Osteocyte (in vitro differentiated cells): ENCODE data around the gene ZFPL1. TPM values are rescaled to one million over a fixed set of nuclear protein-coding genes. Genes with fewer than 3 reads are reported as not detected.

Experiments used
- DNase-seq: peaks from one replicate; pipeline ENCODE4 v3.0.0; 2021; ENCODE audit warnings: mixed read lengths; ENCODE audit not compliant: unreplicated experiment; ENCODE audit errors: extremely low spot score
- H3K27ac Mint-ChIP-seq: one replicate; pipeline ENCODE4 v1.8.0; 2021; ENCODE audit warnings: mild to moderate bottlenecking, mixed read lengths; ENCODE audit not compliant: unreplicated experiment
- H3K27me3 Mint-ChIP-seq: one replicate; pipeline ENCODE4 v1.8.0; 2021; ENCODE audit warnings: mixed read lengths; ENCODE audit not compliant: unreplicated experiment
- H3K36me3 Mint-ChIP-seq: one replicate; pipeline ENCODE4 v1.8.0; 2021; ENCODE audit warnings: mixed read lengths; ENCODE audit not compliant: unreplicated experiment
- H3K4me1 Mint-ChIP-seq: one replicate; pipeline ENCODE4 v1.8.0; 2021; ENCODE audit warnings: mixed read lengths; ENCODE audit not compliant: unreplicated experiment
- H3K4me3 Mint-ChIP-seq: one replicate; pipeline ENCODE4 v1.8.0; 2021; ENCODE audit warnings: mild to moderate bottlenecking, moderate library complexity, mixed read lengths; ENCODE audit not compliant: unreplicated experiment
- H3K9me3 Mint-ChIP-seq: one replicate; pipeline ENCODE4 v1.8.0; 2021; ENCODE audit warnings: mixed read lengths; ENCODE audit not compliant: unreplicated experiment
- CTCF ChIP-seq: fragments of 200-600 bp; sonication (generic); IDR thresholded peaks from 2 replicates; pipeline ENCODE4 v1.5.0; 2021; ENCODE audit warnings: antibody characterized with exemption, mild to moderate bottlenecking, moderate library complexity
- total RNA-seq: library from RNA; stranded (reverse); gene quantifications from 2 replicates; pipeline ENCODE4 v1.2.1, GENCODE V29; 2021

ZFPL1 gene
- total RNA-seq, 1 donor from 2014 or later = 55.3 TPM

- H3K27ac Mint-ChIP-seq = no peak overlapping the region
- H3K36me3 Mint-ChIP-seq = peaks cover 9% of the 10 kb centered on the region
- TF ChIP-seq CTCF = no peak
- DNase-seq = no peak
- H3K4me3 Mint-ChIP-seq = no peak overlapping the region
- no peaks in the 10 kb centered on the region for H3K27me3 Mint-ChIP-seq
- H3K4me1 Mint-ChIP-seq = peaks cover 30% of the 10 kb centered on the region
- H3K9me3 Mint-ChIP-seq = no peaks in the 10 kb centered on the region
Observed at GRCh38 chr11:65114538-65115171, 30.6 kb downstream of the ZFPL1 start.

DNA sequence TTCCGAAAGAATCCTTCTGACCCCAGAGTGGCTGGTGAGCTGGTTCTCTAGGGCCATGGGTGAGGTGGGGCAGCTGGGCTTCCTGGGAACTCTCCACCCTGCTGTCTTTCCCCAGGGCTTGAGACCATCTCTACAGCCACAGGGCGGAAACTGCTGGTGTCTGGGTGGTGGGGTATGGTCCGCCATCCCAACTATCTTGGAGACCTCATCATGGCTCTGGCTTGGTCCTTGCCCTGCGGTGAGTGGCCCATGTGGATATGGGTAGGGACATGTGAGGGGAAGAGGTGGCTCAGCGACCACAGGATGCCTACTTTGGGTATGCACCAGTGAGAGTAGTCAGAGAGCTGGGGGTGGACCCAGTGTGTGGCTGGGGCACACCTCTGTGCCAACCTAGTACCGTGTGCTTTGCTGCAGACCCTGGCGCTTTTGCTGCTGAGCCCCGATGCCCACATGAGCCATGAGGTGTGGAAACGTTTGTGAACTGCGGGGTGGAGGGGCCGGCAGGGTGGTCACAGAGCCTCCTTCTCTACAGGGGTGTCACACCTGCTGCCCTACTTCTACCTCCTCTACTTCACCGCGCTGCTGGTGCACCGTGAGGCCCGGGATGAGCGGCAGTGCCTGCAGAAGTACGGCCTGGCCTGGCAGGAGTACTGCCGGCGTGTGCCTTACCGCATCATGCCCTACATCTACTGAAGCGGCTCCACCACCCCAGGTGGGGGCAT is 31.5 kb downstream of the ZFPL1 start:
- TF ChIP-seq CTCF = no peak
- Mint-ChIP-seq H3K9me3 (no peaks in the 10 kb centered on the region), H3K36me3 (peaks cover 15% of the 10 kb centered on the region)

DNA sequence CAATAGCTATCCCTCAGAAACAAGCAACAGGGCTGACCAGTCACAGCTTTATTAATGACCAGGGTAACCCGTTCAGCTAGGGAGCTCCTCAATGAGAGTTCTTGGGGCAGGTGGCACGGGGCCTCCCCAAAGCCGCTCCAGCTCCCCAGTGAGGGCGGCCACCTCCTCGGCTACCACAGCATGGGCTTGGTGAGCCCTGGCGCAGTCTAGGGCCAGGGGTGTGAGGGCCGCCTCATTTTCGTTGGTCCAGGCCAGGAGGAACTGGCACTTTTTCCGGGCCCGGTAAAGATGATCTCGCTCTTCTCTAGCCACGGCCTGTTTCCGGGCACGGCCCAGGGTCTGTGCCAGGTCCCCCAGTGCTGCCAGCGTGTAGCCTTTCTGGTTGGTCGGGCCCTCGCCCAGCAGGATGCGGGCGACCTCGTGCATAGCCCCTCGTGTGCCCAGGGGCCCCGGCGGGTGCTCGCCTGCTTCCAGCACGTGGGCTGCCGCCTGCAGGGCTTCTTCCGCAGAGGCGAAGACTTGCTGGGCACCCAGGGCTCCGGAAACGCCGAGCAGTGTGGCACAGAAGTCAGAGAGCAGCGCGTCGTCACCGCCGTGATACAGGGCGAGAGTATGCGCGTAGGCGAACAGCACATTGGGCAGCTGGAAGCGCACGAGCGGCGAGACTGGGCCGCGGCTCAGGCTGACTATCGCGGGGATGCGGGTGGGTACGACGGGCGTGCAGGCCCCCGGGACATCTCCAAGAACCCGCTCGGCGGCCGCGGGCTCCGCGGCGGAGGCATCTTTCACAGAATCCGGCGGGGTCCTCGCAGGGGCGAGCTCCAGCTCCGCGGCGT is 32.6 kb downstream of the ZFPL1 start:
- peaks cover 33% of the 10 kb centered on the region for H3K4me1 Mint-ChIP-seq
- DNase-seq = no peak
- peaks cover 15% of the 10 kb centered on the region for H3K36me3 Mint-ChIP-seq
- H3K27me3 Mint-ChIP-seq = no peaks in the 10 kb centered on the region
- no peak for TF ChIP-seq CTCF
- H3K4me3 Mint-ChIP-seq = peak overlapping the region; percentile 86
- peak overlapping the region; percentile 83 for H3K27ac Mint-ChIP-seq
- no peaks in the 10 kb centered on the region for H3K9me3 Mint-ChIP-seq

More for the DNA sequence above, 31.5 kb downstream of the ZFPL1 start:
- no peaks in the 10 kb centered on the region for H3K27me3 Mint-ChIP-seq
- no peak for DNase-seq
- no peak overlapping the region for H3K27ac Mint-ChIP-seq
- peaks cover 26% of the 10 kb centered on the region for H3K4me1 Mint-ChIP-seq
- H3K4me3 Mint-ChIP-seq = no peak overlapping the region

- peaks cover 16% of the 10 kb centered on the region for H3K36me3 Mint-ChIP-seq
- peak; percentile 93 for TF ChIP-seq CTCF
- H3K9me3 Mint-ChIP-seq = no peaks in the 10 kb centered on the region
- H3K4me1 Mint-ChIP-seq = peaks cover 34% of the 10 kb centered on the region
- DNase-seq = peak; percentile 100
- peak within 1 kb of the TSS; percentile 86 for H3K4me3 Mint-ChIP-seq
- H3K27me3 Mint-ChIP-seq = no peaks in the 10 kb centered on the region
- peak within 1 kb of the TSS; percentile 85 for H3K27ac Mint-ChIP-seq
Observed at GRCh38 chr11:65117206-65118096, 33.4 kb downstream of the ZFPL1 start, which contains the start of gene ZNHIT2. TSS of gene ZNHIT2 (minus strand) at chr11:65117701. CDS start at chr11:65117653, 48 bp downstream.
